Non-pigmented ciliary epithelial cell (primary cell): ENCODE results near the gene TLR5.
A peak's percentile ranks its signal among the peaks of the same experiment; 100 is the strongest.
"Not testable (repeated sequence)": the region's sequence is repeated elsewhere in the genome, so short reads cannot be mapped to it uniquely, and the experiment has no call there.

Experiments
- DNase-seq: peaks from one replicate; pipeline ENCODE4 v3.0.0-alpha.2; 2010; ENCODE audit warnings: low read depth

The TLR5 gene, protein sequence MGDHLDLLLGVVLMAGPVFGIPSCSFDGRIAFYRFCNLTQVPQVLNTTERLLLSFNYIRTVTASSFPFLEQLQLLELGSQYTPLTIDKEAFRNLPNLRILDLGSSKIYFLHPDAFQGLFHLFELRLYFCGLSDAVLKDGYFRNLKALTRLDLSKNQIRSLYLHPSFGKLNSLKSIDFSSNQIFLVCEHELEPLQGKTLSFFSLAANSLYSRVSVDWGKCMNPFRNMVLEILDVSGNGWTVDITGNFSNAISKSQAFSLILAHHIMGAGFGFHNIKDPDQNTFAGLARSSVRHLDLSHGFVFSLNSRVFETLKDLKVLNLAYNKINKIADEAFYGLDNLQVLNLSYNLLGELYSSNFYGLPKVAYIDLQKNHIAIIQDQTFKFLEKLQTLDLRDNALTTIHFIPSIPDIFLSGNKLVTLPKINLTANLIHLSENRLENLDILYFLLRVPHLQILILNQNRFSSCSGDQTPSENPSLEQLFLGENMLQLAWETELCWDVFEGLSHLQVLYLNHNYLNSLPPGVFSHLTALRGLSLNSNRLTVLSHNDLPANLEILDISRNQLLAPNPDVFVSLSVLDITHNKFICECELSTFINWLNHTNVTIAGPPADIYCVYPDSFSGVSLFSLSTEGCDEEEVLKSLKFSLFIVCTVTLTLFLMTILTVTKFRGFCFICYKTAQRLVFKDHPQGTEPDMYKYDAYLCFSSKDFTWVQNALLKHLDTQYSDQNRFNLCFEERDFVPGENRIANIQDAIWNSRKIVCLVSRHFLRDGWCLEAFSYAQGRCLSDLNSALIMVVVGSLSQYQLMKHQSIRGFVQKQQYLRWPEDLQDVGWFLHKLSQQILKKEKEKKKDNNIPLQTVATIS

DNA sequence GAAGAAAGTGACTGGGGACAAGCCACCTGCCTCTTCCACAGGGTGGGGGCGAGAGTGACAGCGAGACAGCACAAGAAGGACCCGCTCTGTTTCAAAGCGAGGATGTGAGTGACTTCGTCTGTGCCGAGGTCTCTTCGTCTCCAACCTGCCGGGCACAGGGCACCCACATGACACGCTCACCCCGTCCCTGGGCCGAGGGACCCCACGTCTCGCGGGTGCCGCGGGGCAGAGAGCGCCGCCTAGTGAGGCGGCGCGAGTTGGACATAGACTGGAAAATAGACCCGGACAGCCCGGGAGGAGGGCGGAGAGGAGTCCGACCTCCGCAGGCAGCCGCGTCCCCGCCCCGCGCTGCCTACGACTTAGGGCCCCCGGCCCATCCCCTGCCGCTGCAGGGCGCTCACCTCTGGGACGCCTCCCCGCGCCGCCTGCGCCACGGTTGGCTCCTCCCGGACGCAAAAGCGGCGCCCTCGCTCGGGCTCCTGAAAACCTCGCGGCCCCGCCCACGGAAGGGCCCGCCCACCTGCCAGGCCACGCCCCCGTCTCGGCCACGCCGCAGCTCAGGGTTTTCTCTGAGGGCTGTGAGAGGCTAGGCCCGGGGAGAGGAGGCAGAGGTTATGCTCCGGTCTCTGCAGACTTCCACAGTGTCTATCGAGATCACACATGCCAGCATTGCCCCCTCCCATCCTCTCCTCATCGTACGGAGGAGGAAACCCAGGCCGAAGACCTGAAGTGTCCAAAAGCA lies at the start of gene TLR5:
TLR5 (minus strand) TSS at position 454 of the 742 bp plus-strand sequence. CDS start 30,217 bp downstream, outside the sequence.
- DNase-seq: no peak

DNA sequence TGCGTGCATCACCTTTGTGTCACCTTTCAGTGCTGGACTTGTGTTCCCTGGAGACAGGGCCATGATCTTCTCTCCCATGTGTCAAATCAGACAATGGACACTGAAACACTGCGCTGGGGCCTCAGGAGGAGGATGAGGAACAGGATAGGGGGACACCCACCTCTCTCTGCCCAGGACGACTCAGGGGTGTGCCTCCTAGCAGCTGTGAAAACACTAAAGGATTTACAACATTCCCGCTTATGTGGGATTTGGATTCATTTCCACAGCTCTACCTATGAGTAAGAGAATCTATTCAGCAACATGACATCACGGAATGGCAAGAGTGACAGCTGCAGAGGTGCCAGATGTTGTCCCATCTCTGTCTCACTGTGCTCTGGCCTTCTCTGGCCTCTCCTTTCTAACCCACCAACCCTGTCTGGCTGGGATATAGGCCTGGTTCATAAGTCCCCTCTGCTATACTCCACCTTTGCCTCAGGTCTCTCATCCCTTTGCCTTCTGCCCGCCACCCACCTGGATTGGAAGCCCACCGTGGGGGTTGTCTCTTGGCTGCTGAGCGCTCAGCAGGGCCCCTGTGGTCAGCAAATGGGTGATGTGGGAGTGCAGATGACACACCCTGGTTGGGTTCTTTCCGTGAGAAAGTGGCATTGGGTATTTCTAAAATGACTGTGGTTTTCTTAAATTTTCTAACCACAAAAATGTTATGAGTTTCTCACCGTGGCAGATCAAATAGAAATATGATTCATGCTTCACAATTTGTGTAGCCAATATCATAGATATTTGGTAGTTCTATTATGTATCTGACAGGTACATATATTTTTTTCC lies 47.1 kb upstream of the TLR5 start:
- DNase-seq: peak; percentile 11

DNA sequence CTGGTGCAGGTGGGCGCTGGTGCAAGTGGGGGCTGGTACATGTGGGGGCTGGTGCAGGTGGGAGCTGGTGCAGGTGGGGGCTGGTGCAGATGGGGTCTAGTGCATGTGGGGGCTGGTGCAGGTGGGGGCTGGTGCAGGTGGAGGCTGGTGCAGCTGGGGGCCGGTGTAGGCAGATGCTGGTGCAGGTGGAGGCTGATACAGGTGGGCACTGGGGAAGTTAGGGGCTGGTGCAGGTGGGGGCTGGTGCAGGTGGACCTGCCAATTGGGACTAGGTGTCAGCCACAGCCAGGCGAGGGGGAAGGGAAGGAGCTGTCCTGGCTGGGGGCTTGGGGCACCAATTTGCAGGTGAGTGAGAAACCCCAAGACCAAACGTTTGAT lies 46.5 kb upstream of the TLR5 start:
- DNase-seq: no peak

DNA sequence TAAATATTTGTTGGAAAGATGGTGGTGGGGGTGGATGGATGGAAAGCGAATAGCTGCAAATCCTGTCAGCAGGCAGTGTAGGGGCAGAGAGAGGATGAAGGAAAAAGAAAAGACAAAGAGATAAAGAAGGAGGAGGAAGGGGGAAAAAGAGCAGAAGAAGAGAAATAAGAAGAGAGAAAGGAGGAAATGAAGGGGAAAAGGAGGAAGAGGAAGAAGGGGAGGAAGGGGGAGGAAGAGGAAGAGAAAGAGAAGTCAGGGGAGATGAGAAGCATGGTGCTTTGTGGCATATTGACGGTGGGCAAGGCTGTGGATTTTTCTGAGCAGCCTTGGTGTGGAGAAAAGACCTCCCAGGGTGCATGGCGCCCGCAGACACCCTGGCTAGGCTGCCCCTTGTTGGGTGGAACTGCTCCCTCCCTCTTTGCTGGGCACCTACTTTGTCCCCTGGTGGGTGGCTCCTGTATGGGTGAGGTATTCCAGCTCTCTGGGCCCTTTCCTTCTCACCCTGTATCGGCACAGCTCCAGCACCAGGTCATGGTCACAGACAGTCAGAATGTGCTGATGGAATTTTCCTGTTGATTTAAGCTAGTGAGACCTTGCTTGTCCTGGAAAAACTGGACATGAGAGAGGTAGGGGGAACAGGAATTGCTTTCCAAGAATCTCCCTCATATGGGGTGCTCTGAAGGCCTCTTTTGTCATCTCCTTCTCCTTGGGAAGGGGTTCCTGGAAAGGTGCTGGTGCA lies 45.7 kb upstream of the TLR5 start:
- no peak for DNase-seq

DNA sequence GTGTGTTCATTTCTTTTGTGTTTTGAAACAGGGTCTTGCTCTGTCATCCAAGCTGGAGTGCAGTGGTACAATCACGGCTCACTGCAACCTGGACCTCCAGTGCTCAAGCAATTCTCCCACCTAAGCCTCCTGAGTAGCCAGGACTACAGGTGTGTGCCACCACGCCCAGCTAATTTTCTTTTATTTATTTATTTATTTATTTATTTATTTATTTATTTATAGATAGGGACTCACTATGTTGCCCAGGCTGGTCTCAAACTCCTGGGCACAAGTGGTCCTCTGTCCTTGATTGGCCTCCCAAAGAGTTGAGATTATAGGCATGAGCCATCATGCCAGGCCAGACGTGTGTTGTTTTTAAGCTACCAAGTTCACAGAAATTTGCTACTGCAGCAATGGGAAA lies 43.8 kb upstream of the TLR5 start:
- DNase-seq: no peak

DNA sequence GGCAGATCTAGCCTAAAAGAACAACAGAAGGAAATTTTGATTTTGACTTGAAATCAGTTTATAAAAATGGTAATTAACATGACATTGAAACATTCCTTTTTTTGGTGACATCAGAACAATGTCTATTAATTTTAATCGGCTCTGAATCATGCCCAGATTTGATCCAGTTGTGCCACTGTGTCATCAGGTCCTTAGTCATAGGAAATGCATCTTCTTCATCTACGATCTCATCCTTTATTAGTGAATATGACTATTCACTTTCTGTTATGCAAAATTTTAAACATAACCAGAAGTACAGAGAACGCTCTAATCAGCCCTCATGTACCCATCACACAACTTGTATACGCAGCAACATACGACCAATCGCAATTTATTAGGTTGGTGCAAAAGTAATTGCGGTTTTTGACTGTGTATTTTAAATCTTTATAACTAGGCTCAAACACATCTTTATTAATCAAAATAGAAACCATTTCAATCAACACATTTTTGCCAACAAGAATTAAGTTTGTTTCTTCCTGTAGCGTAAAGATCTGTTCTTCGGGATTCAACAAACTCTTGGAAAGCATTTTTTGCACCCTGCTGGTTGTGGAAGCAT lies 40.3 kb upstream of the TLR5 start:
- no peak for DNase-seq

DNA sequence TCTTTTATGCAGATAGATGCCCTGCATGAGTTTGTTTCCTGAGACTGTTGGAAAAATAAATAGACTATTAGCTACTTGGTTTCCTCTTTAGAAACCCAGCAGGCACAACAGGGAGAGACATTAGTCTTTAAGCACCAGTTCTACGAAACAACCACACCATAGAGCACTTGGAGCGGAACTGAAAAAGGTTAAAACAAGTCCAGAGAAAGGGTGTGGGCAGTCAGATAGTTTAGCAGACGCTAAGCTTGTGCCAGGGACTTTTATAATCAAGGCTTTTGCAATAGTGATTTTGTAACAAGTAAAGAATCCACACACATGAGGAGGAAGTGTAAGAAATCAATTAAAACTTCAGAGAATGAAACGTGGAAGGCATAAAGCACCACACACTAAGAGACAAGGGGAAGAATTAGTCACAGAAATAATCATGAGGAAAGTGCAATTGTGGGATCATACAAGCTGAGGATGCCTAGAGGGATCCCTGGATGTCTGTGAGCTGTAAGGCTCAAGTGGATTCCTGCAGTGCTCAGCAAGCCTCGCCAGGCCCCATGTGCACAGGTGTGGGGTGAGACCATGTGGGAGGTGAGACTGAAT lies 37.8 kb upstream of the TLR5 start:
- no peak for DNase-seq

DNA sequence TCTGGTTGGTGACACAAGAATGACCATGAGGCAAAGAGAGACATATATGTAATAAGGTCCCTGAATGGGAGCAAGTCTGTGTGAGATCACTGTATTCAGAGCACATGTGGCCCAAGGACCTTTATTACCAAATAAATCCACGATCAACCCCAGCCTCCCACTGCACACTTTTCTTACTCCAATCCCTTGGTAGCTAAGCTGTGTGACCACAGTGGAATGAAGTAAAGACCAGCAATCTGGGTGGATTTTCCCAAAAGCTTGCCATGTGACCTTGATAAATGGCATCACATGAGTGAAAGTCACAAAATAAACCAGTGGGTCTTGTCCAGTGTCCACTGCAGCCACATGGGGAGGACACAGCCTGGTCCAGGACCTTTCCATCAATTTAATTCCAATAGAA lies 36.7 kb upstream of the TLR5 start:
- no peak for DNase-seq

DNA sequence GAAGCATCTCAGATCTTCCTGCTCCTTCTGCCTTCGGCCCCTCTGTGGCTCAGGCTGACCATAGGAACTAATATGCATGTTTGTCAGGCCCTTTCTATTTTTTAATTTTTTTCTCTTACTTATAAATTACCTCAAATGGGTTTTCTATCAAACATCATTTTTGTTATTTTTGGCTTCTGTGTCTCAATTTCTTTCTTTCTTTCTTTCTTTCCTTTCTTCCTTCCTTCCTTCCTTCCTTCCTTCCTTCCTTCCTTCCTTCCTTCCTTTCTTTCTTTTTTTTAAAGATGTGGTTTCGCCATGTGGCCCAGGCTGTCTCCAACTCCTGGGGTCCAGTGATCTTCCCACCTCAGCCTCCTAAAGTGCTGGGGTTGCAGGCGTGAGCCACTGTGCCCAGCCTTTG lies 36.2 kb upstream of the TLR5 start:
- no peak for DNase-seq

DNA sequence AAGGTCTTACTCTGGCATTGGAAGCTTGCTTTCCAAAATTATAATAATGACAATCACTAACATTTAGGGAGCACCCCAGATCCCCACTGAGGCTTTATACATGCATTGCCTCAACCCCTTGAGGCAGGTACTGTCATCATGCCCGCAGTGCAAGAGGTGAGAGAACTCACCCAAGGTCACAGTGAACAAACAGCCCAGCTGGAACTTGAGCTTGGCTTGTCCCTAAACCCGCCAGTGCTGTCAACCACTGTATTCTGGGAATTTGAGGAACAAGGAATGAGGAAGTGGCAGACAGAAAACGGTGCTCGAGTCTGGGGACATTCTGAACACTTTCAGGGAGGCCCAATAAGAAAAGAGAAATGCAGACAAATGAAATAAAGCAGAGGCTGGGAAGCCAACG lies 34.6 kb upstream of the TLR5 start:
- DNase-seq: no peak

DNA sequence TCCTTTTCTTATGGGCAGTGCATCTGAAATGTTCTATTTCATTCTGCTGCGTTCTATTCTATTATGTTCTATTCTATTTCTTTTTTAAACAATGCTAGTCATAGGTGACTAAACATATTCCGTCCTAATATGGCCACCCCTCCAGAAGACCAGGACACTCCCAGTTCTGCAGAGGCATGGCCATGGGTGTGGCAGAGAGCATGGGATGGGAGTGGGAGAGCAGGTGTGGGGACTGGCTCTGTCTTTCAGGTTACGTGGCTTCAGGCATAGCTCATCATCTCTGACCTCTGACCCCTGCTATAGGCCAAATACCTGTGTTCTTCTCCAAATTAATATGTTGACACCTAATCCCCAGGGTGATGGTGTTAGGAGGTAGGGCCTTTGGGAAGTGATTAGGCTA lies 33.4 kb upstream of the TLR5 start:
- DNase-seq: no peak

DNA sequence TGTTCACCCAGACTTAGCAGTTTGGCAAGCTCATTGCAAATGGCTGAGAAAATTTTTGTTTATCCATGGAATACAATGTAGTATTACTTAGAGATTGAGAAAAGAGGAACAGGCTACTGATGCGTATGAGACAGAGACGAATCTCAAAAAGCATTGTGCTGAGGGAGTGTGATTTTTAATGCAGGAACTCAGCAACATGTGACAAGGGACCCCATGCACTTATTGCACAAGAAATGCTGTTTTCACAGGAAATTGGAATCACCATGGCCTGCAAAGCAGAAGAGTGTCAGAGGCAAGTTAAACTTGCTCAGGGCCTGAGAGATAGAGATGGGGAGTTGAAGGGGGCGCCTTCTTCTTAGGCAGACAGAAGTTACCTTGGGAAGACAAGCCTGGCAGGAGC lies 32.6 kb upstream of the TLR5 start:
- no peak for DNase-seq

DNA sequence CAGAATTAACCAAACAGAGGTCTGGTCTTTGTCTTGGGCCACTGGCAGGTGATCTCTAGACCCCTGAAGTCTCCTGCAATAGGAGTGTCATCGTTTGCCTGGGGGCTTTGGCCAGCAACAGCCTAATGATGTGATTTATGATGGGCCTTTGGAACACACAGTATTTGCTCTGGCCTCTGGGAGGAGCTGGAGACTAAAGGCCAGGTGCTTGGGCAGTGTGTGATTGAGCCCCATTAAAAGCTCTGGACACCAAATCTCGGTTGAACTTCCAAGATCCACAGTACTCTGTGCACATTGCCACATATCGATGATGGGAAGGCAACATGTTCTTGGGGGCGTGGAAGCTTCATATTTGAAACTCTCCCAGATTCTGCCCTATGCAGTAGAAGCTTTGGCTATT lies 32.0 kb upstream of the TLR5 start:
- DNase-seq: no peak

DNA sequence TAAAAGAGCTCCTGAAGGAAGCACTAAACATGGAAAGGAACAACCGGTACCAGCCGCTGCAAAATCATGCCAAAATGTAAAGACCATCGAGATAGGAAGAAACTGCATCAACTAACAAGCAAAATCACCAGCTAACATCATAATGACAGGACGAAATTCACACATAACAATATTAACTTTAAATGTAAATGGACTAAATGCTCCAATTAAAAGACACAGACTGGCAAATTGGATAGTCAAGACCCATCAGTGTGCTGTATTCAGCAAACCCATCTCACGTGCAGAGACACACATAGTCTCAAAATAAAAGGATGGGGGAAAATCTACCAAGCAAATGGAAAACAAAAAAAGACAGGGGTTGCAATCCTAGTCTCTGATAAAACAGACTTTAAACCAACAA lies 26.4 kb upstream of the TLR5 start:
- not testable (repeated sequence) for DNase-seq

DNA sequence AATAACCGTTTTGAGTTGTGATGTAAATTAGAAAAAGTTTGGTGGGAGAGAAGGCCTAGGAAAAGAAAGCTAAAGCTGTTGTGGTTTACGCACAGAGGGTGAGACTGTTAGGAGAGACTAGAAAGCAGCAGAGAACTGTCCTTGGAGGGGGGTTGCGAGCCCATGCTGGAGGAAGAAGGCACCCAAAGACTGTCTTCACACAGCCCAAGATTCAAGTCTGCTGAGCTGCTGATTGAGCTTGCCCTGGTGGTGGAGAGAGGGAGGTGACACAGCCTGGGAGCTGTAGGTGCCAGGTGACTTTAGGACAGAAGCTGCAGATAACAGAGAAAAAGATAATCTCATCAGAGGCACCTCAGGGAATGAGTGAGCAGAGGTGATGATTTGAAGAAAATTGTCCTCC lies 18.3 kb upstream of the TLR5 start:
- no peak for DNase-seq

DNA sequence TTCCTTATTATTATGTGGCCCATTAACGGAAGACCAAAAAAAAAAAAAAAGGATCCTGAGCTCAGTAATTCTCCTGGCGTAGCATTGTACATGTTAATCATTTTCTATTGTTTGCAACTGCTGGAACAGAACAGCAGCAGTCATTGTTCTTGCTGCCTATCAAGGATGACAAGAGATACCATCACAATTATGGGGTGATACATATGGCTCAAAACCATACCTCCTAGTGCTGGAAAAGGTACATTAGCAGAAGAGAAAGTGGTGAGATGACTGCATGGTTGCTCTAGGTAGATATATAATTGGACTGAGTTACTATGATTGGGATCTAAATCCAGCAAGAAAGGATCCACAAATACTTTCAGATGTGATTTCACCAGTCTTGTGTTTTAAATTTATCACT lies 13.3 kb upstream of the TLR5 start:
- no peak for DNase-seq

DNA sequence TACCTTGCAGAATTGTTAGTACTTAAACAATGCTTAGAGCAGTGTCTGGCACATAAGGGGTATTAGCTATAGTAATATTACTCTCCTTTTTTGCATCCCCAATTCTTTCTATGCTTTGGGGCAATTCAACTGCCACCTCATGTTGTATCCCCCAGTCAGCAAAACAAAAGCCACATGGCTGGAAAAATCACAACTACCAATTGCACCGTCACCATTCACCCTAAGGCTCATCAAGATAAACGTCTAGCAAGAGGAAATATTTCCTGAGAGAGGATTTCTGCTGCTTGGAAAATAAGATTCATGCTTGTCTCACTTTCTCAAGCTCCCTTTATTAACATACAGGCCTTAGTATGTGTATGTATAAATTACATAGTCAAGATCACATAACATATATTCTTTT lies 12.1 kb upstream of the TLR5 start:
- no peak for DNase-seq

DNA sequence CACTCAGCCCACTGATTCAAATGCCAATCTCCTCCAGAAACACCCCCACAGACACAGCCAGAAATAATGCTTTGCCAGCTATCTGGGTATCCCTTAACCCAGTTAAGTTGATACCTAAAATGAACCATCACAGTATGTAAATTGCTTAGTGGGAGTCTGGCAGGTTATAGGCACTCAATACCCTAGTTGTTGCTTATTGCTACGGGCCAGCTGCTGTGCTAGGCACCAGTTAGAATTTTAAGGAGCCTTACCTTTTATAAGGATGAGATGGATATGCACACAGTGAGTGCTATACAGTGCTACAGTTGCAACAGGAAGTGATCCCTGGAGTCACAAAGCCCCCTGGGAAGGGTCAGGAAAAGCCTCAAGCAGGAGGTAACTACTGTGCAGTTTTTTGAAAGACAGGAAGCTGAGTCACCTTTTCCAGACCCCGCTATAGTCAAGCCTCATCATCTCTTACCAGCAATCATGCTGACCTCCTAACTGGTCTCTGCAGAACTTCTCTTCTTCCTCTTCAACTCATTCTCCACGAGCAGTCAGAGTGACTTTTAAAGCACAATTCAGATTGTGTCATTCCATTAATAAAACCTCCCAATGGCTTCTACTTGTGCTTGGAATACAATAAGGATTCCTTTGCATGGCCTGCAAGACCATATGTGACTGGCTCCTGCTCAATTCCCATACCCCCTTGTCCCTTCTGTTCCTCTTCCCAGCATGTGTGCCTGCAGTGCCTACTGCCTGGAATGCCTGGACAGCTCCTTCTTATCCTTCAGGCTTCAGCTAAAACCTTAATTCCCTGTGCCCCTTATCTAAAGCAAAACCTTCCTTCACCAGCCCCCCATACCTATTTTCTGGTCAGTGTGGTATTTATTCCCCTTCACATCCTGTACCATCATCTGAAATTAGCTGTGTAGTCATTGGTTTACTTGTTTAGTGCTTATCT lies 10.4 kb upstream of the TLR5 start:
- DNase-seq: no peak

DNA sequence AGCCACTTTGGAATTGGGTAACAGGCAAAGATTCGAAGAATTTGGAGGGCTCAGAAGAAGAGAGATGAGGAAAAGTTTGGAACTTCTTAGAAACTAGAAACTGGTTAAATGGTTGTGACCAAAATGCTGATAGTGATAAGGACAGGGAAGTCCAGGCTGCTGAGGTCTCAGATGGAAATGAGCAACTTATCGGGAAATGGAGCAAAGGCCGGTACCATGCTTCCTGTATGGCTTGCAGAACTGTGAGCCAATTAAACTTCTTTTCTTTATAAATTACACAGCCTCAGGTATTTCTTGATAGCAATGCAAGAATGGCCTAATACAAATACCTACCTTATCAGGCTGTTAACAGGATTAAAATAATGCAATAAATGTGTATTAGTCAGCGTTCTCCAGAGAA lies 9.4 kb upstream of the TLR5 start:
- no peak for DNase-seq
